RWPE1 (cell line): ENCODE results near the gene BRD7.

Experiments
- CTCF ChIA-PET: fragments of 350-600 bp; sonication (Branson Sonifier 250); formaldehyde crosslinking; extraction: SDS; loops from one replicate; lab custom pipeline; 2021; lab: Yijun Ruan, JAX
- POLR2A ChIA-PET: fragments of 400-600 bp; formaldehyde crosslinking; extraction: SDS; loops from one replicate; lab custom pipeline; 2020; ENCODE audit warnings: antibody characterized with exemption; ENCODE audit not compliant: low non-redundant PET; lab: Yijun Ruan, JAX
- DNase-seq: peaks from one replicate; pipeline ENCODE4 v3.0.0; 2012; ENCODE audit warnings: low spot score
- H3K27ac ChIP-seq: fragments of 450-650 bp; 2 replicates; pipeline ENCODE4 v1.5.1; 2017
- CTCF ChIP-seq: fragments of 450-650 bp; conservative IDR thresholded peaks from 2 replicates; pipeline ENCODE4 v1.5.1; 2017; ENCODE audit warnings: low read depth, mild to moderate bottlenecking

The BRD7 gene

DNA sequence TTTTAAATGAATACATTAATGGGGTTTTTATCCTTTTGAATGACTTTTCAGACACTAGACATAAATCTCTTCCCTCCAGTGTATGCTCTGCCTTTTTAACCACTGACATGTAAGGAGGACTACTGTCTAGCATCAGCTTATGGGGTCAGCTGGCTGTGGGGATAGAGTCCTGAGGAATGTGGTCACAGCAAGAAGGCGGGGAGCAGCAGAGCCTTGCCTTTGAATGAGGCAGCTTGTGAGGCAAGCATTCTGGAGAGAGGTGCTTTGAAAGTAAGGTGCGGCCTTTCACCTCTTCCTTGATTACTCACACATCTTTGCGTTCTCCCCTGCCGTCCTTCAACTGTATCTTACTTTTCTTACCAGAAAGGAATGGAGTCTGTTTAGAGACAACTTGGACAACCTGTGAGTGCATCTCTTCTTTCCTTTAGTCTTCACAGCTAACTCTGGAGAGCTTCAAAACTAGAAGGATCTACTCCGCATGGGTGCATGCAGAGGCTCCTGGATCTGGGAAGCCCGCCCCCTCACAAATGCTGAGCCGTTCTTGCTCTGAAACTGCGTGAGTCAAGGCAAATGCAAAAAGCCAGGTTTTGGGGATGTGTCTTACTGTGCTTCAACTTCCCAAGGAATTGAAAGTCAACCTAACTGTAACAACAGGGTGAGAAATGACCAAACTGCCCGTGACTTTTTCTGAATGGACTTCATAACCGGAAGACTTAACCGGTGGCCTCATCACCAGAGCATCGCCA, 52.5 kb downstream of the BRD7 start:
- CTCF ChIA-PET: no interaction called here
- H3K27ac ChIP-seq: no peak overlapping the region
- DNase-seq: no peak
- POLR2A ChIA-PET: no interaction called here
- TF ChIP-seq CTCF: no peak

- no peak for DNase-seq
- peak overlapping the region; percentile 39 for H3K27ac ChIP-seq
- POLR2A ChIA-PET: no interaction called here
- CTCF ChIA-PET: no interaction called here
- TF ChIP-seq CTCF: no peak
Measured at GRCh38 chr16:50315346-50315997, 53.3 kb downstream of the BRD7 start.

- ChIA-PET CTCF (no interaction called here), POLR2A (no interaction called here)
- H3K27ac ChIP-seq: peak overlapping the region; percentile 39
- no peak for DNase-seq
- TF ChIP-seq CTCF: no peak
Measured at GRCh38 chr16:50314665-50315064, 54.1 kb downstream of the BRD7 start.

DNA sequence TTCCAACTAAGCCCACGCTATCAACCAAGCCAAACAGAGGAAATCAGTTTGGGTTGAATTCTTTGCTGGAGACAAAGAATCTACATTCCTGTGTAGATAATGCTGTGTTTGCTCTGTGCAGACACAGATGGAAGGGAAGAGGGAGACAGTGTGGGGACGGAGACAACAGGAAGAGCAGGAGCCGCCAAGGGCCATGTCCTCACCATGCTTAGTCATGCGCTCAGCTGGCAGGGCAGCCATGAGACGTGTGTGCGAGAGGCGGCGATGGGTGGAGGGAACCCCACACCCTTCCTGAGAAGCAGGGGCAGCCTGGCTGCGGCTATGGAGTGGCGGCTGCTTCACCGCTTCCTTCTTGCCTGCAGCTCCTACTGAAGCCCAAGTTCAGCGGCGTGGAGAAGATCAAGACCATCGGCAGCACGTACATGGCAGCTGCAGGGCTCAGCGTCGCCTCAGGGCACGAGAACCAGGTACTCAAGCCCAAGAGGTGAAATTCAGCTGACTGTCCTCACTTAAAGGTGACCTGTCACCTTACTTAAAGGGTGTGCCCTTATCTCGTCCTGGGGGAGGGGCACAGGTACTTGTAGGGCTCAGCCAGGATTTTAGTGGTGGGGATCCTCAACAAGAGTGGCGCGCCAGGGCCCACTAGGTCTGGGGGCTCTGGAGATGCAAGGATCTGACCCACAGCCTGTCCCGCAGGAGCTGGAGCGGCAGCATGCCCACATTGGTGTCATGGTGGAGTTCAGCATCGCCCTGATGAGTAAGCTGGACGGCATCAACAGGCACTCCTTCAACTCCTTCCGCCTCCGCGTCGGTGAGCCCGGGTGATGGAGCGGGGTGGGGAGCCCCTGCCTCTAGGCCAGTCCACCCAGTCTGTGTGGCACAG, 55.0 kb downstream of the BRD7 start:
- no peak for DNase-seq
- ChIA-PET POLR2A (no interaction called here), CTCF (interaction anchor here (0.6 kb wide), 4 partner anchors 13 to 516 kb away, joined by 3 to 5 read pairs (median 4); no protein-coding TSS in a partner anchor)
- H3K27ac ChIP-seq: peak overlapping the region; percentile 11; the same call in 1 of the 2 replicates
- TF ChIP-seq CTCF: no peak

DNA sequence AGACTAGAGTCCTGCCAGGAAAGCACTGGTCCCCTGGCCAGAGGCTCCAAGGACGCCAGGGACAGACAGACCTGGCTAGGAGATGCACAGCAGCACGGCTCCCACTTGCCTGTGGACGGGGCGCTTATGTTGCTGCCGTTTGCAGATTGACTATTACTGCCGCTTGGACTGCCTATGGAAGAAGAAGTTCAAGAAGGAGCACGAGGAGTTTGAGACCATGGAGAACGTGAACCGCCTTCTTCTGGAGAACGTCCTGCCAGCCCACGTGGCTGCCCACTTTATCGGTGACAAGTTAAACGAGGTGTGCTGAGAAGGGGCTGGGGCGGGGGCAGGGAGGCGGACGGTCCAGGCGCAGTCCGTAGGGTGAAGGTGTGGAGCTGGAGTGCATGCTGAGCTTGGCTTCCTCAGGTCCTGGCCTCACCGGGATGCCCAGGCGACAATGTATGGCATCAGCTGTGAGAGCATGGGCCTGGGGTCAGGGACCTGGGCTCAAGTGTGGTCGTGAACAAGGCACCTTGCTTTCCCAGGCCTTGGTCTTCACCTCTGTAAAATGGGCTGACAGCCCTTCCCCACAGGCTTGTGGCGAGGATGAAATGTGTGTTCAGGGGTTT, 56.8 kb downstream of the BRD7 start:
- ChIA-PET CTCF (no interaction called here), POLR2A (no interaction called here)
- H3K27ac ChIP-seq: 0 out of 2 replicates have a peak overlapping the region, but pooled peaks have one; percentile 3
- DNase-seq: no peak
- no peak for TF ChIP-seq CTCF

- ChIA-PET POLR2A (no interaction called here), CTCF (no interaction called here)
- DNase-seq: no peak
- no peak for TF ChIP-seq CTCF
- no peak overlapping the region; the same call in 1 of the 2 replicates for H3K27ac ChIP-seq
Measured at GRCh38 chr16:50311134-50311528, 57.7 kb downstream of the BRD7 start.
